SK-N-SH (cell line): ENCODE measurements around the gene CST3. TPM values are rescaled to one million over a fixed set of nuclear protein-coding genes. Genes with fewer than 3 reads are reported as not detected.

Experiments used
- CTCF ChIA-PET: fragments of 300-600, 350-600 bp; formaldehyde crosslinking; extraction: SDS; loops from one replicate; lab custom pipeline; 2021; lab: Yijun Ruan, JAX
- POLR2A ChIA-PET: fragments of 350-600 bp; sonication (Branson Sonifier 250); formaldehyde crosslinking; extraction: SDS; loops from one replicate; lab custom pipeline; 2020; ENCODE audit warnings: antibody characterized with exemption, inconsistent platforms; lab: Yijun Ruan, JAX
- DNase-seq: peaks from one replicate; pipeline ENCODE4 v3.0.0; 2012
- H2AFZ ChIP-seq: fragments of 200-600 bp; sonication (generic); 2 replicates; pipeline ENCODE4 v1.8.1; 2016; ENCODE audit warnings: antibody characterized with exemption, mild to moderate bottlenecking, low read depth
- H3F3A ChIP-seq: fragments of 200-600 bp; sonication (generic); replicated peaks from 2 replicates; pipeline ENCODE3; 2016; ENCODE audit warnings: antibody characterized with exemption, mild to moderate bottlenecking; ENCODE audit not compliant: insufficient read depth
- H3K27ac ChIP-seq, 2 experiments: fragments of 200-500 bp in 1 of 2; fragments of 200-600 bp in 1 of 2; sonication (Bioruptor generic) in 1 of 2; sonication (generic), shearing (Covaris generic) in 1 of 2; 2 replicates each; pipeline versions ENCODE4 v1.5.1 to v1.6.1; 2014 to 2016; ENCODE audit warnings: low read depth in 2 of 2, inconsistent platforms in 1 of 2, low read length in 1 of 2, mild to moderate bottlenecking in 1 of 2, mixed read lengths in 1 of 2
- H3K27me3 ChIP-seq: fragments of 200-600 bp; sonication (generic), shearing (Covaris generic); 2 replicates; pipeline ENCODE4 v1.6.1; 2016; ENCODE audit warnings: mixed run types; ENCODE audit not compliant: insufficient read depth
- H3K36me3 ChIP-seq, 2 experiments: fragments of 200-500 bp in 1 of 2; fragments of 200-600 bp in 1 of 2; sonication (Bioruptor generic) in 1 of 2; sonication (generic) in 1 of 2; replicated peaks in 1 of 2; 2 replicates each; pipeline versions ENCODE3 to v1.5.1; 2014 to 2016; ENCODE audit warnings: low read length in 1 of 2, mild to moderate bottlenecking in 1 of 2; ENCODE audit not compliant: insufficient read depth in 2 of 2, control insufficient read depth in 1 of 2
- H3K4me1 ChIP-seq, 2 experiments: fragments of 200-500 bp in 1 of 2; fragments of 200-600 bp in 1 of 2; sonication (Bioruptor generic) in 1 of 2; sonication (generic), shearing (Covaris generic) in 1 of 2; 2 replicates each; pipeline versions ENCODE4 v1.5.1 to v1.6.1; 2014 to 2016; ENCODE audit warnings: low read depth in 1 of 2, low read length in 1 of 2, mixed run types in 1 of 2; ENCODE audit not compliant: insufficient read depth in 2 of 2, control insufficient read depth in 1 of 2
- H3K4me2 ChIP-seq: fragments of 200-600 bp; sonication (generic), shearing (Covaris generic); 2 replicates; pipeline ENCODE4 v1.6.1; 2017; ENCODE audit warnings: mixed run types
- H3K4me3 ChIP-seq, 2 experiments: fragments of 200-500 bp in 1 of 2; fragments of 200-600 bp in 1 of 2; sonication (Bioruptor generic) in 1 of 2; sonication (generic), shearing (Covaris generic) in 1 of 2; 2 replicates each; pipeline versions ENCODE4 v1.5.1 to v1.8.1; 2014 to 2016; ENCODE audit warnings: low read depth in 2 of 2, inconsistent platforms in 1 of 2, low read length in 1 of 2, mild to moderate bottlenecking in 1 of 2, mixed read lengths in 1 of 2, moderate library complexity in 1 of 2
- H3K79me2 ChIP-seq: fragments of 200-600 bp; sonication (generic); 2 replicates; pipeline ENCODE4 v1.8.1; 2017; ENCODE audit warnings: mild to moderate bottlenecking; ENCODE audit not compliant: insufficient read depth
- H3K9ac ChIP-seq: fragments of 200-600 bp; sonication (generic); 2 replicates; pipeline ENCODE4 v1.6.1; 2017; ENCODE audit warnings: mixed run types
- H3K9me2 ChIP-seq: fragments of 200-600 bp; sonication (generic); 2 replicates; pipeline ENCODE4 v1.6.1; 2017; ENCODE audit warnings: mixed run types
- H3K9me3 ChIP-seq: fragments of 200-600 bp; sonication (generic); 2 replicates; pipeline ENCODE4 v1.6.1; 2017; ENCODE audit warnings: mixed run types, mild to moderate bottlenecking, moderate library complexity
- H4K20me1 ChIP-seq: fragments of 200-600 bp; sonication (generic); 2 replicates; pipeline ENCODE4 v1.6.1; 2017; ENCODE audit warnings: mild to moderate bottlenecking, mixed run types; ENCODE audit not compliant: insufficient read depth
- CHD2 ChIP-seq: fragments of 150-350 bp; IDR thresholded peaks from 2 replicates; pipeline ENCODE4 v1.6.1; 2018; ENCODE audit warnings: low read length; ENCODE audit not compliant: partially characterized antibody
- ELF1 ChIP-seq: IDR thresholded peaks from 2 replicates; pipeline ENCODE4 v1.4.0; 2012
- EP300 ChIP-seq, 2 experiments: IDR thresholded peaks; 2 replicates each; pipeline versions ENCODE4 v1.4.0 to v1.6.1; 2012; ENCODE audit warnings: borderline replicate concordance in 1 of 2, low read depth in 1 of 2, low read length in 1 of 2
- EZH2phosphoT487 ChIP-seq: fragments of 200-600 bp; sonication (generic); IDR thresholded peaks from 2 replicates; pipeline ENCODE4 v1.6.1; 2017; ENCODE audit warnings: low read depth, mixed run types, mild to moderate bottlenecking, antibody characterized with exemption, moderate library complexity, borderline replicate concordance
- FOSL2 ChIP-seq: IDR thresholded peaks from 2 replicates; pipeline ENCODE4 v1.4.0; 2012; ENCODE audit warnings: low read depth, mild to moderate bottlenecking, moderate library complexity, borderline replicate concordance
- FOXM1 ChIP-seq: IDR thresholded peaks from 2 replicates; pipeline ENCODE4 v1.4.0; 2012; ENCODE audit warnings: low read depth, mild to moderate bottlenecking
- GABPA ChIP-seq: IDR thresholded peaks from 2 replicates; pipeline ENCODE4 v1.4.0; 2012; ENCODE audit warnings: low read depth, mild to moderate bottlenecking
- GATA2 ChIP-seq: sonication (generic); formaldehyde crosslinking; IDR thresholded peaks from 2 replicates; pipeline ENCODE4 v1.5.0; 2020; ENCODE audit warnings: mild to moderate bottlenecking, missing genetic modification reagents
- JUND ChIP-seq: IDR thresholded peaks from 2 replicates; pipeline ENCODE4 v1.4.0; 2012
- MXI1 ChIP-seq: IDR thresholded peaks from 2 replicates; pipeline ENCODE4 v1.6.1; 2012; ENCODE audit warnings: mild to moderate bottlenecking, low read depth, low read length, improper control_type of control experiment
- NRF1 ChIP-seq: IDR thresholded peaks from 2 replicates; pipeline ENCODE4 v1.6.1; 2012; ENCODE audit warnings: low read depth, mild to moderate bottlenecking, low read length
- RAD21 ChIP-seq: IDR thresholded peaks from 2 replicates; pipeline ENCODE4 v1.6.1; 2012; ENCODE audit warnings: mild to moderate bottlenecking, low read length
- RCOR1 ChIP-seq: fragments of 150-350 bp; IDR thresholded peaks from 2 replicates; pipeline ENCODE4 v1.6.1; 2017; ENCODE audit warnings: antibody characterized with exemption, low read length
- RFX5 ChIP-seq: IDR thresholded peaks from 2 replicates; pipeline ENCODE4 v1.6.1; 2012; ENCODE audit warnings: mild to moderate bottlenecking, improper control_type of control experiment, low read length
- RXRA ChIP-seq: IDR thresholded peaks from 2 replicates; pipeline ENCODE4 v1.4.0; 2012; ENCODE audit warnings: low read depth, mild to moderate bottlenecking, borderline replicate concordance
- SIN3A ChIP-seq: IDR thresholded peaks from 2 replicates; pipeline ENCODE4 v1.6.1; 2012; ENCODE audit warnings: low read depth, mild to moderate bottlenecking, low read length, moderate library complexity, borderline replicate concordance
- TAF1 ChIP-seq: IDR thresholded peaks from 2 replicates; pipeline ENCODE4 v1.6.1; 2012; ENCODE audit warnings: low read depth, mild to moderate bottlenecking, low read length, moderate library complexity, borderline replicate concordance
- TCF12 ChIP-seq: IDR thresholded peaks from 2 replicates; pipeline ENCODE4 v1.4.0; 2012
- TEAD4 ChIP-seq: IDR thresholded peaks from 2 replicates; pipeline ENCODE4 v1.4.0; 2012; ENCODE audit warnings: mild to moderate bottlenecking, borderline replicate concordance; ENCODE audit not compliant: insufficient read depth
- YY1 ChIP-seq: IDR thresholded peaks from 2 replicates; pipeline ENCODE4 v1.4.0; 2012; ENCODE audit warnings: low read depth, mild to moderate bottlenecking
- WGBS: methylation state at CpG from one replicate; pipeline ENCODE4 v1.1.6; 2017; ENCODE audit warnings: low lambda C conversion rate; 5-methylcytosine and 5-hydroxymethylcytosine counted together
- polyA plus RNA-seq, 3 experiments: library from polyadenylated mRNA; depleted of rRNA; stranded (reverse); fragments of >200 nt; gene quantifications; 2 replicates each; pipeline ENCODE4 v1.2.3, GENCODE V29; 2012
- TF ChIP-seq, protein P1 (sequence below): fragments of 150-350 bp; IDR thresholded peaks from 2 replicates; pipeline ENCODE4 v1.6.1; 2017; ENCODE audit warnings: antibody characterized with exemption, low read length, low read depth, borderline replicate concordance
- TF ChIP-seq, protein P2 (sequence below): IDR thresholded peaks from 2 replicates; pipeline ENCODE4 v1.4.0; 2012; ENCODE audit warnings: low read depth, borderline replicate concordance
- TF ChIP-seq, protein P3 (sequence below): IDR thresholded peaks from 2 replicates; pipeline ENCODE4 v1.6.1; 2012; ENCODE audit warnings: mild to moderate bottlenecking, low read depth, low read length, moderate library complexity

CST3 gene
- polyA plus RNA-seq, 1 of the 3 experiments (the other 2 are of a cell fraction), result 428 TPM

DNA sequence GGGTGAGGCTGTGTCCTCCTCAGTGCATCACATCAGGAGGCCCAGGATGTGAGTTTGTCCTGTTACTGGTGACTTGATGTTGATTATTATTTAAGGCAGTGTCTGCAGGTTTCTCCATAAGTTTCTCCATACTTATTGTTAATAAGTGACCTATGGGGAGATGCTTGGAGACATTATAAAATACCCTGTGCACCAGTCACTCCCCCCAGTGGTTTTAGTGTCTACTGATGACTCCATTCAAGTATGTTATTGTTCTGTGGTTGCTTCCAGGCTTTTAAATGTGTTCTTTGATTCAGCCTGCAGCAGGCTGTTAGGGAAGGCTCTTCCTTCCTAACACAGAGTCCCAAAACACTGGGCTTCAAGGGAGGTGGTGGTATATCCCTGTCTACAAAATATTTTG lies 14.6 kb upstream of the CST3 start:
- no peaks in the 10 kb centered on the region for H3K9me3 ChIP-seq
- ChIA-PET POLR2A (no interaction called here), CTCF (no interaction called here)
- no peaks in the 10 kb centered on the region for H3K4me1 ChIP-seq
- no peak for TF ChIP-seq TEAD4
- TF ChIP-seq, protein P1, sequence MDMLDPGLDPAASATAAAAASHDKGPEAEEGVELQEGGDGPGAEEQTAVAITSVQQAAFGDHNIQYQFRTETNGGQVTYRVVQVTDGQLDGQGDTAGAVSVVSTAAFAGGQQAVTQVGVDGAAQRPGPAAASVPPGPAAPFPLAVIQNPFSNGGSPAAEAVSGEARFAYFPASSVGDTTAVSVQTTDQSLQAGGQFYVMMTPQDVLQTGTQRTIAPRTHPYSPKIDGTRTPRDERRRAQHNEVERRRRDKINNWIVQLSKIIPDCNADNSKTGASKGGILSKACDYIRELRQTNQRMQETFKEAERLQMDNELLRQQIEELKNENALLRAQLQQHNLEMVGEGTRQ, result no peak
- no peak for TF ChIP-seq CHD2
- no peak for TF ChIP-seq YY1
- no peak for TF ChIP-seq EZH2phosphoT487
- TF ChIP-seq ELF1, result no peak
- no peak for TF ChIP-seq GABPA
- TF ChIP-seq FOSL2, result no peak
- TF ChIP-seq NRF1, result no peak
- no peak for TF ChIP-seq MXI1
- no peak for TF ChIP-seq EP300 (IDR thresholded peaks at IDR 0.05; ENCODE audit: borderline replicate concordance in 1 of 2, low read depth in 1 of 2, low read length in 1 of 2)
- no peak for TF ChIP-seq JUND
- no peak for TF ChIP-seq SIN3A
- no peak for TF ChIP-seq RCOR1
- no peak for TF ChIP-seq RXRA
- TF ChIP-seq TAF1, result no peak
- TF ChIP-seq GATA2 (CRISPR knock-in tag), result no peak
- TF ChIP-seq, protein P2, sequence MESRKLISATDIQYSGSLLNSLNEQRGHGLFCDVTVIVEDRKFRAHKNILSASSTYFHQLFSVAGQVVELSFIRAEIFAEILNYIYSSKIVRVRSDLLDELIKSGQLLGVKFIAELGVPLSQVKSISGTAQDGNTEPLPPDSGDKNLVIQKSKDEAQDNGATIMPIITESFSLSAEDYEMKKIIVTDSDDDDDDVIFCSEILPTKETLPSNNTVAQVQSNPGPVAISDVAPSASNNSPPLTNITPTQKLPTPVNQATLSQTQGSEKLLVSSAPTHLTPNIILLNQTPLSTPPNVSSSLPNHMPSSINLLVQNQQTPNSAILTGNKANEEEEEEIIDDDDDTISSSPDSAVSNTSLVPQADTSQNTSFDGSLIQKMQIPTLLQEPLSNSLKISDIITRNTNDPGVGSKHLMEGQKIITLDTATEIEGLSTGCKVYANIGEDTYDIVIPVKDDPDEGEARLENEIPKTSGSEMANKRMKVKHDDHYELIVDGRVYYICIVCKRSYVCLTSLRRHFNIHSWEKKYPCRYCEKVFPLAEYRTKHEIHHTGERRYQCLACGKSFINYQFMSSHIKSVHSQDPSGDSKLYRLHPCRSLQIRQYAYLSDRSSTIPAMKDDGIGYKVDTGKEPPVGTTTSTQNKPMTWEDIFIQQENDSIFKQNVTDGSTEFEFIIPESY, result no peak
- no peak for TF ChIP-seq TCF12
- H3K27ac ChIP-seq, result no peak overlapping the region
- H2AFZ ChIP-seq, result no peak overlapping the region
- no peak for DNase-seq
- no peaks in the 10 kb centered on the region for H3F3A ChIP-seq
- no peaks in the 10 kb centered on the region for H3K9me2 ChIP-seq
- no peaks in the 10 kb centered on the region for H3K36me3 ChIP-seq
- H3K27me3 ChIP-seq, result no peaks in the 10 kb centered on the region
- H3K79me2 ChIP-seq, result no peaks in the 10 kb centered on the region
- H3K4me2 ChIP-seq, result no peak overlapping the region
- no peak overlapping the region for H3K9ac ChIP-seq
- no peak overlapping the region for H3K4me3 ChIP-seq
- no peaks in the 10 kb centered on the region for H4K20me1 ChIP-seq

DNA sequence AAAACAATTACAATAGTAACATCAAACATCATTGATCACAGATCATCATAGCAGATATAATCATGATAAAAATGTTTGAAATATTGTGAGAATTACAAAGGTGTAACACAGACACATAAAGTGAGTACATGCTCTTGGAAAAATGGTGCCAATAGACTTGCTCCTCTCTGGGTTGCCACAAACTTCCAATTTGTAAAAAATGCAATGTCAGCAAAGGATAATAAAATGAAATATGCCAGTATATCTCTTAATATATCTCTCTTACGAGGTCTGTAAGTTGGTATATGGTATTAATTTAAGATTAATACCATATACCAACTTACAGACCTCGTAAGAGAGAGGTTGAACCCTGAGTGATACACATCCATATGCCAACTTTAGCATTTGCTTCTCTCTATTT lies 13.4 kb upstream of the CST3 start:
- Histone ChIP-seq H3F3A (no peaks in the 10 kb centered on the region), H4K20me1 (no peaks in the 10 kb centered on the region), H3K4me3 (no peak overlapping the region), H3K4me2 (no peak overlapping the region), H3K9ac (no peak overlapping the region), H2AFZ (no peak overlapping the region), H3K4me1 (no peaks in the 10 kb centered on the region), H3K9me3 (no peaks in the 10 kb centered on the region), H3K79me2 (no peaks in the 10 kb centered on the region), H3K27me3 (no peaks in the 10 kb centered on the region), H3K27ac (no peak overlapping the region), H3K36me3 (no peaks in the 10 kb centered on the region), H3K9me2 (no peaks in the 10 kb centered on the region)
- DNase-seq, result no peak
- WGBS, result 7% methylated on average over 2 of the region's 2 CpGs
- ChIA-PET POLR2A (no interaction called here), CTCF (no interaction called here)
- TF ChIP-seq, protein P3, sequence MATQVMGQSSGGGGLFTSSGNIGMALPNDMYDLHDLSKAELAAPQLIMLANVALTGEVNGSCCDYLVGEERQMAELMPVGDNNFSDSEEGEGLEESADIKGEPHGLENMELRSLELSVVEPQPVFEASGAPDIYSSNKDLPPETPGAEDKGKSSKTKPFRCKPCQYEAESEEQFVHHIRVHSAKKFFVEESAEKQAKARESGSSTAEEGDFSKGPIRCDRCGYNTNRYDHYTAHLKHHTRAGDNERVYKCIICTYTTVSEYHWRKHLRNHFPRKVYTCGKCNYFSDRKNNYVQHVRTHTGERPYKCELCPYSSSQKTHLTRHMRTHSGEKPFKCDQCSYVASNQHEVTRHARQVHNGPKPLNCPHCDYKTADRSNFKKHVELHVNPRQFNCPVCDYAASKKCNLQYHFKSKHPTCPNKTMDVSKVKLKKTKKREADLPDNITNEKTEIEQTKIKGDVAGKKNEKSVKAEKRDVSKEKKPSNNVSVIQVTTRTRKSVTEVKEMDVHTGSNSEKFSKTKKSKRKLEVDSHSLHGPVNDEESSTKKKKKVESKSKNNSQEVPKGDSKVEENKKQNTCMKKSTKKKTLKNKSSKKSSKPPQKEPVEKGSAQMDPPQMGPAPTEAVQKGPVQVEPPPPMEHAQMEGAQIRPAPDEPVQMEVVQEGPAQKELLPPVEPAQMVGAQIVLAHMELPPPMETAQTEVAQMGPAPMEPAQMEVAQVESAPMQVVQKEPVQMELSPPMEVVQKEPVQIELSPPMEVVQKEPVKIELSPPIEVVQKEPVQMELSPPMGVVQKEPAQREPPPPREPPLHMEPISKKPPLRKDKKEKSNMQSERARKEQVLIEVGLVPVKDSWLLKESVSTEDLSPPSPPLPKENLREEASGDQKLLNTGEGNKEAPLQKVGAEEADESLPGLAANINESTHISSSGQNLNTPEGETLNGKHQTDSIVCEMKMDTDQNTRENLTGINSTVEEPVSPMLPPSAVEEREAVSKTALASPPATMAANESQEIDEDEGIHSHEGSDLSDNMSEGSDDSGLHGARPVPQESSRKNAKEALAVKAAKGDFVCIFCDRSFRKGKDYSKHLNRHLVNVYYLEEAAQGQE, result no peak
- TF ChIP-seq SIN3A, result no peak
- TF ChIP-seq ELF1, result no peak
- no peak for TF ChIP-seq RFX5
- no peak for TF ChIP-seq RXRA
- TF ChIP-seq RAD21, result no peak
- TF ChIP-seq FOXM1, result no peak
- TF ChIP-seq CHD2, result no peak
- TF ChIP-seq NRF1, result no peak
